Measurements from ENCODE around the gene PDE11A.

The PDE11A gene

GRCh38 chr2:177721818-177722567, 350.6 kb downstream of the PDE11A start:
- no peak for DNase-seq (ENCODE audit: low read depth)
- TF ChIP-seq CTCF (conservative IDR thresholded peaks at IDR 0.05; ENCODE audit: low read length) = no peak

GRCh38 chr2:177721087-177721486, 351.5 kb downstream of the PDE11A start:
- TF ChIP-seq CTCF (conservative IDR thresholded peaks at IDR 0.05; ENCODE audit: low read length) = no peak
- DNase-seq (ENCODE audit: low read depth) = no peak
- no peak overlapping the region for H3K4me3 ChIP-seq (ENCODE audit: low read length)

More at GRCh38 chr2:177721818-177722567, 350.6 kb downstream of the PDE11A start:
- H3K4me3 ChIP-seq (ENCODE audit: low read length) = no peak overlapping the region

GRCh38 chr2:177717831-177718618, 354.6 kb downstream of the PDE11A start:
- no peak overlapping the region for H3K4me3 ChIP-seq (ENCODE audit: low read length)
- peak; percentile 30; the same call in 1 of the 2 replicates for TF ChIP-seq CTCF (conservative IDR thresholded peaks at IDR 0.05; ENCODE audit: low read length)
- no peak for DNase-seq (ENCODE audit: low read depth)

GRCh38 chr2:177716484-177716883, 356.1 kb downstream of the PDE11A start:
- no peak for DNase-seq (ENCODE audit: low read depth)
- no peak for TF ChIP-seq CTCF (conservative IDR thresholded peaks at IDR 0.05; ENCODE audit: low read length)
- no peak overlapping the region for H3K4me3 ChIP-seq (ENCODE audit: low read length)

GRCh38 chr2:177715771-177716170, 356.8 kb downstream of the PDE11A start:
- no peak overlapping the region for H3K4me3 ChIP-seq (ENCODE audit: low read length)
- no peak for DNase-seq (ENCODE audit: low read depth)
- TF ChIP-seq CTCF (conservative IDR thresholded peaks at IDR 0.05; ENCODE audit: low read length) = no peak

GRCh38 chr2:177714704-177715103, 357.9 kb downstream of the PDE11A start:
- H3K4me3 ChIP-seq (ENCODE audit: low read length) = no peak overlapping the region
- TF ChIP-seq CTCF (conservative IDR thresholded peaks at IDR 0.05; ENCODE audit: low read length) = no peak

More at GRCh38 chr2:177714704-177715103, 357.9 kb downstream of the PDE11A start:
- DNase-seq (ENCODE audit: low read depth) = no peak

All from AG10803 (cell line).